DMS 273 treated with DMSO at 0.1 percent for 48 hours (cell line): ENCODE data around the gene INTU.

Source experiments
- DNase-seq: peaks from one replicate; lab custom pipeline; 2025; lab: John Stamatoyannopoulos, UW

INTU gene

DNA sequence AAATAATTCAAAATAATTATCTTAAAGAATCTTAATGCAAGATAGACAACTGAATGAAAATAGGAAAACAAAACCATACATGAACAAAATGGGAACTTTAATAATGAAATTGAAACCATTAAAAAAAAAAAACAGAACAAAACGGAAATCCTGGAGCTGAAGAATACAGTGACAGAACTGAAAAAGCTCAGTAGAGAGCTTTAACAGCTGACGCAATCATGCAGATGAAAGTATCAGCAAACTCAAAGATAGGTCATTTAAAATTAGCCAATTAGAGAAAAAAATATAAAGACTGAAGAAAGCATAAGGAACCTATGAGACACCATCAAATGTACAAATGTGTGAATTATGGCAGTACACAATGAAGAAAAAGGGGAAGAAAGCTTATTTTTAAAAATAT lies 116.2 kb downstream of the INTU start:
- no peak for DNase-seq

DNA sequence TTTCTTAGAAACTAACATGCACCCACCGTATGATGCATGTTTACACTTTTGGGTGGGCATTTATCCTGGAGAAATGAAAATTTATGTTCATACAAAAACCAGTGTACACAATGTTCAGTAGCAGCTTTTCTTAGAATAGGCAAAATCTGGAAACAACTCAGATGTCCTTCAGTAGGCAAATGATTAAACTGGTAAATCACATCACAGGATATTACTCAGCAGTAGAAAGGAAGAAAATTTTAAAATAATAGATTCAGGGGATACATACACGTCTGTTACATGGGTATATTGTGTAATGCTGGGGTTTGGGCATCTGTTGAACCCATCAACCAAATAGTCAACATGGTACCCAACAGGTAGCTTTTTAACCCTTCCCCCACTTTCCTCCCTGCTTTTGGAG lies 124.1 kb downstream of the INTU start:
- DNase-seq: no peak

DNA sequence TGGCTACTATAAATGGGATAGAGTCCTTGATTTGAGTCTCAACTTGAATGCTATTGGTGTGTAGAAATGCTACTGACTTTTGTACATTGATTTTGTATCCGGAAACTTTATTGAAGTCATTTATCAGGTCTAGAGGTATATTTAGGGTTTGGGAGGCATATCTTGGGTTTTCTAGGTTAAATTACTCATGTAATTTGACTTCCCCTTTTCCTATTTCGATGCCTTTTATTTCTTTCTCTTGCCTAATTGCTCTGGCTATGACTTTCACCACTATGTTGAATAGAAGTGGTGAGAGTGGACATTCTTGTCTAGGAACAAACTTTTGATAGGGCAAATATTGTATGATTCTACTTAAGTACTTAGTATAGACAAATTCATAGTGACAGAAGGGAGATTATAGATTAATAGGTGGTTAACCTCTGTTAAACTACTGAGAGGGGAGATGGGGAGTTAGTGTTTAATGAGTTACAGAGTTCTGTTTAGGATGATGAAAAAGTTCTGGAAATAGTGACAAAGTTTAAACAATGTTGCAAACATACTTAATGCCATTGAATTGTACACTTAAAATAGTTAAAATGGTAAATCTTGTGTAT lies 126.6 kb downstream of the INTU start:
- no peak for DNase-seq

DNA sequence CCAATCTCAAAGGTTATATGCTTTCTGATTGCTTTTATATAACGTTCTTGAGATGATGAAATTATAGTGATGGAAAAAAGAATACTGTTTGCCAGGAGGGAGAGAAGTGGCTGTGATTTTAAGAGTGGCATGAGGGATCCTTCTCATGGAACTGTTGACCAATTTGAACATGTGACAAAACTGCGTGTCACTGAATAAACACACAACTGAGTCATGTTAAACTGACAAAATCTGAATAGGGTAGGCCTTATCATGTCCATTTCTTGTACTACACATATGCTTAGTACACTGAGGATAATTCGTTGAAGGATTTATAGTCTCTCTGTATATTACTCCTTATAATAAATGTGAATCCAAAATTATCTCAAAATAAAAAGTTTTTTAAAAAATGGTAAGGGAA lies 127.1 kb downstream of the INTU start:
- no peak for DNase-seq

DNA sequence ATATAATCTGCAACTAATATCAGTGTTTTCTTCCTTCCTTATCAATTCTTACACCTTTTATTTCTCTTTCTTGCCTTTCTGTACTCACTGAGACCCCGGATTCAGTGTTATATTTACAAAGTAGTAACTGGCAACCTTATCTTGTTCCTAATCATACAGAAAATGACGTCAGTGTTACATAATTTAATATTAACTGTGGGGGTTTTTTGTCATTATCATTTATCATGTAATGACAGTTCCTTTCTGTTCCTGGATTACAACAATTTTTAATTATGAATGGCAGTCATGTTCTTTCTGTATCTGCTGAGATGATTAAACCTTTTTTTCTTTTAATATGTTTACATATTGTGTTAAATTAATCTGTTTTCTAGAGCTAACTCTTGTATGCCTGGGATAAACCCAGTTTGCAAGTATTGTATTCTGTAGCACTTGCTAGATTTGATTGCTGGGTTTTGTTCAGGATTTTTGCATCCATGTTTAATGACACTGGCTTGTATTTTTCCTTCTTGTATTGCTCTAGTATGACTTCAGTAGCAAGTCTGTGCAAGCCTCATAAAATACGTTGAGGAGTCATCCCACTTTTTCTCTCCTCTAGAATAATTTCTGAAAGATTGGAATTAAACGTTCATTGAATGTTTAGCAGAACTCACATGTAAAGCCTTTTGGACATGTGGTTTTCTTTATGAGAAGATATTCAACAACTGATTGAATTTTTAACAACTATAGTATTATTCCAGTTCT lies 138.9 kb downstream of the INTU start:
- DNase-seq: no peak

DNA sequence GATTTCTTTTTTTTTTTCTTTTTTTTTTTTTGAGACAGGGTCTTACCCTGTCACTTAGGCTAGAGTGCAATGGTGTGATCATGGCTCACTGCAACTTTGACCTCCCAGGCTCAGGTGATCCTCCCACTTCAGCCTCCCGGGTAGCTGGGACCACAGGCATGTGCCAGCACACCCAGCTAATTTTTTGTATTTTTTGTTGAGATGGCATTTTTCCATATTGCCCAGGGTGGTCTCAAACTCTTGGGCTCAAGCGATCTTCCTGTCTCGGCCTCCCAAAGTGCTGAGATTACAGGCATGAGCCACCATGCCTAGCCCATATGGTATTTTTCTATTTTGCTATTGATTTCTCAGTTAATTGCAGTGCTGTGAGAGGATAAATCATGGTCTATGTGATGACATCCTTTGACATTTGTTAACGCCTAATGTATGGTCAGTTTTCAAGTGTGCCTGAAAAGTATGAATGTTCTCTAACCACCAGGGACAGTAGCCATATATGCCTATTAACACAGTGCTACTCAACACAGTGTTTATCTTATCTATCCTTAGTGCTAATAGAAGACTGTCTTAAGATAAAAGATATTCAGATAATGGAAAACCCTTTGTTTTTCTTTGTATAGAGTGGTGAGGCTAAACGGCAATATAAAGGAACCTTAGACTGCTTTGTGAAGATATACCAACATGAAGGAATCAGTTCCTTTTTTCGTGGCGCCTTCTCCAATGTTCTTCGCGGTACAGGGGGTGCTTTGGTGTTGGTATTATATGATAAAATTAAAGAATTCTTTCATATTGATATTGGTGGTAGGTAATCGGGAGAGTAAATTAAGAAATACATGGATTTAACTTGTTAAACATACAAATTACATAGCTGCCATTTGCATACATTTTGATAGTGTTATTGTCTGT lies 140.3 kb downstream of the INTU start:
- no peak for DNase-seq

DNA sequence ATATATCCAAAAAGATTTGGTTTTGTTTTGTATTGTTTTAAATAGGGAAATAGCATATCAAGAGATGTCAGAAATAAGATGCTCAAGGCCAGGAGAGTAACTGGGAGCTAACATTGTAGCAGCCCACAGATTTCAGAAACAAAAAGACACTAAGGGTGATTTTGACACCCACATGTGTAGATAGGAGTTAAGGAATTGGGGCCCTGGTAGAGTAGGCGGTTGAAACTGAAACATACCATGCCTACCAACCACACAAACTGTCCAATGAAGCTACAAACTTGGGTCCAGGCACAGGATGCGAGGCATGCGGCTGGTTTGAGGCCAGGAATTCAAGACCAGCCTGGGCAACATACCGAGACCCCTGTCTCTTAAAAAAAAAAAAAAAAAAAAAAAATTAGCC lies 143.1 kb downstream of the INTU start:
- DNase-seq: no peak
